H1 (cell line): ENCODE results near the gene CDKL1.

Experiments
- CEBPB ChIP-seq: IDR thresholded peaks from 2 replicates; pipeline ENCODE4 v1.6.1; 2012; ENCODE audit warnings: low read depth, low read length
- EZH2 ChIP-seq: fragments of 200-600 bp; sonication (generic); IDR thresholded peaks from 2 replicates; pipeline ENCODE4 v1.7.1; 2012; ENCODE audit warnings: low read depth, mild to moderate bottlenecking, moderate library complexity, low read length, inconsistent platforms; ENCODE audit not compliant: severe bottlenecking
- POLR2AphosphoS5 ChIP-seq: IDR thresholded peaks from 2 replicates; pipeline ENCODE4 v1.6.1; 2011; ENCODE audit warnings: low read depth, low read length
- TF ChIP-seq, protein P1 (sequence below), 3 experiments: IDR thresholded peaks; 1 replicate in 2 of 3; 2 replicates in 1 of 3; pipeline versions ENCODE4 v1.5.1 to v1.6.1; 2011; ENCODE audit warnings: low read length in 3 of 3, mild to moderate bottlenecking in 3 of 3, inconsistent platforms in 2 of 3, low read depth in 1 of 3, moderate library complexity in 1 of 3; ENCODE audit not compliant: insufficient read depth in 1 of 3; ENCODE audit errors: control extremely low read depth in 1 of 3

DNA sequence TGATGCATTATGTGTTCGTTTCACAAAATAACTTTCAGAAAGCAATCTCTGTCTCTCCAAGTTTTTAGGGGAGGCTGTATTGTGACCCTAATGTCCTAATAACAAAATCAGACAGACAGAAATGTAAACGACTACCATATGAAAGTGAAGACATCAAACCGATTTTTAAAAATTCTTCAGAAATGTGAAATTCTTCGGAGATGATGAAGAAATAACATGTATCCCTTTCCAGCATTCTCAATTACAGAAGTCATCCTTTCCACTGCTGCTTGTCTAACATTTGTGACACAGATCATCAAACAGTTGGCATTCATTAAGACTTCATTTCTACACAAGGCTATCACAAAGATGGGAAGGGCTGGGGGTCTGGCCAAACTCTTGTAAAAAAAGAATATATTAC lies 43.6 kb downstream of the CDKL1 start:
- TF ChIP-seq CEBPB = no peak
- TF ChIP-seq, protein P1, sequence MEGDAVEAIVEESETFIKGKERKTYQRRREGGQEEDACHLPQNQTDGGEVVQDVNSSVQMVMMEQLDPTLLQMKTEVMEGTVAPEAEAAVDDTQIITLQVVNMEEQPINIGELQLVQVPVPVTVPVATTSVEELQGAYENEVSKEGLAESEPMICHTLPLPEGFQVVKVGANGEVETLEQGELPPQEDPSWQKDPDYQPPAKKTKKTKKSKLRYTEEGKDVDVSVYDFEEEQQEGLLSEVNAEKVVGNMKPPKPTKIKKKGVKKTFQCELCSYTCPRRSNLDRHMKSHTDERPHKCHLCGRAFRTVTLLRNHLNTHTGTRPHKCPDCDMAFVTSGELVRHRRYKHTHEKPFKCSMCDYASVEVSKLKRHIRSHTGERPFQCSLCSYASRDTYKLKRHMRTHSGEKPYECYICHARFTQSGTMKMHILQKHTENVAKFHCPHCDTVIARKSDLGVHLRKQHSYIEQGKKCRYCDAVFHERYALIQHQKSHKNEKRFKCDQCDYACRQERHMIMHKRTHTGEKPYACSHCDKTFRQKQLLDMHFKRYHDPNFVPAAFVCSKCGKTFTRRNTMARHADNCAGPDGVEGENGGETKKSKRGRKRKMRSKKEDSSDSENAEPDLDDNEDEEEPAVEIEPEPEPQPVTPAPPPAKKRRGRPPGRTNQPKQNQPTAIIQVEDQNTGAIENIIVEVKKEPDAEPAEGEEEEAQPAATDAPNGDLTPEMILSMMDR (IDR thresholded peaks at IDR 0.05; ENCODE audit: control extremely low read depth in 1 of 3, insufficient read depth in 1 of 3, low read depth in 1 of 3, low read length in 3 of 3) = no peak
- no peak for TF ChIP-seq EZH2
- TF ChIP-seq POLR2AphosphoS5 = no peak
